Pulmonary artery endothelial cell (primary cell): ENCODE results near the gene NSUN5. TPM values are rescaled to one million over a fixed set of nuclear protein-coding genes. Genes with fewer than 3 reads are reported as not detected.
"Not testable (repeated sequence)": the region's sequence is repeated elsewhere in the genome, so short reads cannot be mapped to it uniquely, and the experiment has no call there.

ENCODE experiments used
- DNase-seq: peaks from one replicate; pipeline ENCODE4 v3.0.0-alpha.2; 2011; ENCODE audit warnings: low read depth, low spot score
- total RNA-seq: library from RNA; depleted of rRNA; stranded (reverse); fragments of >200 nt; gene quantifications from 2 replicates; pipeline ENCODE4 v1.2.3, GENCODE V29; 2014

NSUN5 gene
- total RNA-seq, result 5.0 and 7.8 TPM in 2 replicates

GRCh38 chr7:73308665-73309214, at the start of gene NSUN5:
TSS of gene NSUN5 (minus strand) at chr7:73308826. CDS start at chr7:73308790, 36 bp downstream.
- DNase-seq, result no peak

- no peak for DNase-seq
These were observed 47.5 kb upstream of the NSUN5 start for GRCh38 chr7:73356159-73356558.

GRCh38 chr7:73354821-73355220, 46.2 kb upstream of the NSUN5 start:
- DNase-seq, result no peak

- no peak for DNase-seq
These were observed 45.6 kb upstream of the NSUN5 start for GRCh38 chr7:73354196-73354595.

- DNase-seq, result no peak
These were observed 44.6 kb upstream of the NSUN5 start for GRCh38 chr7:73353243-73353642.

GRCh38 chr7:73352784-73353183, 44.2 kb upstream of the NSUN5 start:
- DNase-seq, result no peak

GRCh38 chr7:73351447-73352167, 43.0 kb upstream of the NSUN5 start:
- peak; percentile 20 for DNase-seq

GRCh38 chr7:73350306-73351068, 41.9 kb upstream of the NSUN5 start:
- DNase-seq, result no peak

GRCh38 chr7:73349763-73350162, 41.1 kb upstream of the NSUN5 start:
- DNase-seq, result no peak

GRCh38 chr7:73345951-73346350, 37.3 kb upstream of the NSUN5 start:
- no peak for DNase-seq

- DNase-seq, result no peak
These were observed 36.9 kb upstream of the NSUN5 start for GRCh38 chr7:73345538-73345937.

- DNase-seq, result no peak
These were observed 35.2 kb upstream of the NSUN5 start for GRCh38 chr7:73343671-73344380.

- DNase-seq, result no peak
These were observed 34.0 kb upstream of the NSUN5 start for GRCh38 chr7:73342645-73343044.

GRCh38 chr7:73341877-73342276, 33.3 kb upstream of the NSUN5 start:
- no peak for DNase-seq

GRCh38 chr7:73340514-73340913, 31.9 kb upstream of the NSUN5 start:
- DNase-seq, result no peak

GRCh38 chr7:73338321-73338720, 29.7 kb upstream of the NSUN5 start:
- no peak for DNase-seq

GRCh38 chr7:73332447-73332846, 23.8 kb upstream of the NSUN5 start:
- no peak for DNase-seq

GRCh38 chr7:73330772-73331171, 22.1 kb upstream of the NSUN5 start:
- no peak for DNase-seq

GRCh38 chr7:73329861-73330581, 21.4 kb upstream of the NSUN5 start:
- DNase-seq, result no peak

GRCh38 chr7:73328696-73329095, 20.1 kb upstream of the NSUN5 start:
- DNase-seq, result no peak

GRCh38 chr7:73327922-73328321, 19.3 kb upstream of the NSUN5 start, which contains the start of the genes FKBP6 and TRIM50:
TSS of gene FKBP6 (plus strand) at chr7:73328161. CDS start at chr7:73328429, 268 bp downstream.
TSS of gene TRIM50 (minus strand) at chr7:73328082. CDS start at chr7:73324787, 3,295 bp downstream.
- not testable (repeated sequence) for DNase-seq
